Ishikawa (cell line): Measurements from ENCODE around the gene PRSS27.

Source experiments
- EP300 ChIP-seq: IDR thresholded peaks from 2 replicates; pipeline ENCODE4 v1.6.1; 2012; ENCODE audit warnings: borderline replicate concordance
- ZBTB7A ChIP-seq: IDR thresholded peaks from 2 replicates; pipeline ENCODE4 v1.6.1; 2012; ENCODE audit warnings: low read depth

DNA sequence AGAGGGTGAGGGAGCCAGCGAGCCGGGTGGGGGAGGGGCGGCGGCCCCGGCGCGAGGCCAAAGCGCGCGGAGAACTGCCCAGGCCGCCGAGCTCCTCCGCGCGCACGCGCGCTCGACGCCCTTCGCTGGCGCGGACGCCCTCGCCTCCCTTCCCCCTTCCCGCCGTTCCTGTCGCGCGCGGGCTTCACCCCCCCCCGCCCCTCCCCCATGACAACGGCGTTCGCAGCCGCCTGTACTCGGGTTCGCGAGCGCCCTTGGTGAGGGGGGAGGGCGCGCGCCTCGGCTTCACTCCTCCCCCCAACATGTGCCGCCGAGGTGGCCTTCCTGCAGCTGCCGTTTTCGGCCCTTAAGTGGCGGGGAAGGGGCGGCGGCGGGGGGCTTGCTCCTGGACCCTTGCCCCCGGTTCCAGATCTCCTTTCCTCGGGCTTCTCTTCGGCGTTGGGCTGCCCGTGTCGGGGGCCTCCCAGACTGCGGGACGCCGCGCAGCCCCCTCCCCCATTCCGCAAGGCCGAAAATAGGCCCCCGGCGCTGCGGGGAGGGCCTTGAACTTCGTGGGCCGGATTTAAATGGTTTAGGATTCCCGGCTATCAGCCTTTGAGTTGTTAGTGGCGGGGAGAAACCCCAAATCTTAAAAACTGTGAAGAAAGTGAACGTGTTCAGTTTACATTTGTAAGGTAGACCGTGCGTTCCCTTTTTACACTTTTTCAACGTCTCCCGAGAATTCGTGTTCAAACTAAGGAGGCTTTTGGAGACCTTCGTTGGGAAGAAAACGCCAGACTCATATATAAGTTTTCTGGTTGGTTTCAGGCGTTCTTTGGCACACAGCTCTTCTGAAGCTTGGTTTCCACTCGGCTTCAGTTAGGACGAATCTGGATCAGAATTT is 33.1 kb upstream of the PRSS27 start:
- TF ChIP-seq EP300, result no peak
- peak; percentile 80; the same call in 1 of the 2 replicates for TF ChIP-seq ZBTB7A
